GM19043 (cell line): ENCODE results near the gene PRLR.
"Not testable (repeated sequence)": the region's sequence is repeated elsewhere in the genome, so short reads cannot be mapped to it uniquely, and the experiment has no call there.

Experiments
- ATAC-seq: cut with Tn5 transposase; IDR thresholded peaks from one replicate; pipeline ENCODE4 v1.9.1; 2021; ENCODE audit warnings: low read depth; ENCODE audit not compliant: unreplicated experiment

The PRLR gene

GRCh38 chr5:35133186-35133585 lies 97.1 kb downstream of the PRLR start:
- ATAC-seq, result no peak

GRCh38 chr5:35131723-35132122 lies 98.6 kb downstream of the PRLR start:
- no peak for ATAC-seq

GRCh38 chr5:35129921-35130485 lies 100.3 kb downstream of the PRLR start:
- ATAC-seq, result no peak

GRCh38 chr5:35129276-35129675 lies 101.0 kb downstream of the PRLR start:
- ATAC-seq, result no peak

- no peak for ATAC-seq
Observed at GRCh38 chr5:35127006-35127405, 103.3 kb downstream of the PRLR start.

- ATAC-seq, result no peak
Observed at GRCh38 chr5:35125746-35126145, 104.5 kb downstream of the PRLR start.

GRCh38 chr5:35124932-35125331 lies 105.4 kb downstream of the PRLR start:
- ATAC-seq, result no peak

- ATAC-seq, result no peak
Observed at GRCh38 chr5:35122819-35123218, 107.5 kb downstream of the PRLR start.

- ATAC-seq, result no peak
Observed at GRCh38 chr5:35120715-35121114, 109.6 kb downstream of the PRLR start.

- no peak for ATAC-seq
Observed at GRCh38 chr5:35117967-35118366, 112.3 kb downstream of the PRLR start.

GRCh38 chr5:35115920-35116319 lies 114.4 kb downstream of the PRLR start:
- no peak for ATAC-seq

GRCh38 chr5:35114698-35115097 lies 115.6 kb downstream of the PRLR start:
- no peak for ATAC-seq

GRCh38 chr5:35112300-35112699 lies 118.0 kb downstream of the PRLR start:
- ATAC-seq, result no peak

GRCh38 chr5:35104550-35104949 lies 125.7 kb downstream of the PRLR start:
- ATAC-seq, result not testable (repeated sequence)

GRCh38 chr5:35103637-35104299 lies 126.5 kb downstream of the PRLR start:
- no peak for ATAC-seq

- ATAC-seq, result not testable (repeated sequence)
Observed at GRCh38 chr5:35101720-35102119, 128.6 kb downstream of the PRLR start.

- no peak for ATAC-seq
Observed at GRCh38 chr5:35101016-35101415, 129.3 kb downstream of the PRLR start.

GRCh38 chr5:35098214-35098613 lies 132.1 kb downstream of the PRLR start:
- peak; percentile 65 for ATAC-seq

- no peak for ATAC-seq
Observed at GRCh38 chr5:35096932-35097331, 133.4 kb downstream of the PRLR start.

GRCh38 chr5:35096216-35096615 lies 134.1 kb downstream of the PRLR start:
- ATAC-seq, result no peak

- ATAC-seq, result no peak
Observed at GRCh38 chr5:35095366-35095765, 134.9 kb downstream of the PRLR start.

- no peak for ATAC-seq
Observed at GRCh38 chr5:35094948-35095347, 135.3 kb downstream of the PRLR start.

- ATAC-seq, result no peak
Observed at GRCh38 chr5:35092703-35093102, 137.6 kb downstream of the PRLR start.
